ENCODE results near the gene ZC3H7B. TPM values are rescaled to one million over a fixed set of nuclear protein-coding genes. Genes with fewer than 3 reads are reported as not detected.

The ZC3H7B gene
- total and polyA plus RNA-seq, 11 donors = 29.7 to 50.4 (median 37.1) TPM

- TF ChIP-seq CTCF (IDR thresholded peaks at IDR 0.05) (no peak), POLR2A (IDR thresholded peaks at IDR 0.05) (no peak)
- Histone ChIP-seq H3K4me1 (peaks cover 0 to 21% (median 9%) of the 10 kb centered on the region in 12 donors), H3K4me3 (no peak overlapping the region), H3K27me3 (no peaks in the 10 kb centered on the region), H3K36me3 (peaks cover 0 to 84% (median 60%) of the 10 kb centered on the region in 9 donors), H3K9me3 (no peaks in the 10 kb centered on the region), H3K27ac (peak overlapping the region in 2 of 12 donors; percentile 40 to 80)
- ATAC-seq (no peak), DNase-seq (no peak)
- WGBS, 4 donors = 90 to 96% (median 93%) methylated on average over 3 of the region's 3 CpGs
- intact Hi-C loops (cut with DNase I) = no loop called here
Observed at GRCh38 chr22:41333806-41334205, 32.5 kb downstream of the ZC3H7B start.

- WGBS, 4 donors = 45 to 74% (median 63%) methylated on average over 3 of the region's 3 CpGs
- H3K27me3 ChIP-seq = no peaks in the 10 kb centered on the region
- no peak overlapping the region for H3K4me3 ChIP-seq
- intact Hi-C loops (cut with DNase I) = no loop called here
- peak overlapping the region in 4 of 12 donors; percentile 40 to 80 (median 56) for H3K27ac ChIP-seq
- no peaks in the 10 kb centered on the region for H3K9me3 ChIP-seq
- peak in 1 of 5 donors; percentile 54 for DNase-seq
- peaks cover 0 to 84% (median 60%) of the 10 kb centered on the region in 9 donors for H3K36me3 ChIP-seq
- TF ChIP-seq CTCF (IDR thresholded peaks at IDR 0.05) (no peak), POLR2A (IDR thresholded peaks at IDR 0.05) (no peak)
- peaks cover 0 to 21% (median 9%) of the 10 kb centered on the region in 12 donors for H3K4me1 ChIP-seq
- peak; percentile 6 to 59 (median 43) for ATAC-seq
Observed at GRCh38 chr22:41334215-41334614, 32.9 kb downstream of the ZC3H7B start.

GRCh38 chr22:41334951-41335635, 33.8 kb downstream of the ZC3H7B start:
- Histone ChIP-seq H3K4me1 (peaks cover 0 to 21% (median 9%) of the 10 kb centered on the region in 12 donors), H3K36me3 (peaks cover 0 to 84% (median 60%) of the 10 kb centered on the region in 9 donors), H3K27me3 (no peaks in the 10 kb centered on the region), H3K9me3 (no peaks in the 10 kb centered on the region), H3K27ac (peak overlapping the region in 8 of 12 donors; percentile 3 to 80 (median 46)), H3K4me3 (no peak overlapping the region)
- ATAC-seq (peak; percentile 70 to 77 (median 73)), DNase-seq (peak in 2 of 5 donors; percentile 48 to 56)
- intact Hi-C loops (cut with DNase I) = no loop called here
- no peak for TF ChIP-seq POLR2A (IDR thresholded peaks at IDR 0.05)
- no peak for TF ChIP-seq CTCF (IDR thresholded peaks at IDR 0.05)
- 60 to 70% (median 62%) methylated on average over 11 of the region's 11 CpGs for WGBS, 4 donors

GRCh38 chr22:41338614-41339212, 37.4 kb downstream of the ZC3H7B start:
- H3K9me3 ChIP-seq = no peaks in the 10 kb centered on the region
- TF ChIP-seq POLR2A (IDR thresholded peaks at IDR 0.05) (no peak), CTCF (IDR thresholded peaks at IDR 0.05) (no peak)
- ATAC-seq = no peak
- WGBS, 4 donors = 79 to 89% (median 88%) methylated on average over 11 to 14 of the region's 14 CpGs
- no peaks in the 10 kb centered on the region for H3K27me3 ChIP-seq
- intact Hi-C loops (cut with DNase I) = no loop called here
- no peak overlapping the region for H3K27ac ChIP-seq
- peaks cover 0 to 21% (median 9%) of the 10 kb centered on the region in 12 donors for H3K4me1 ChIP-seq
- peaks cover 0 to 78% (median 59%) of the 10 kb centered on the region in 9 donors for H3K36me3 ChIP-seq
- no peak overlapping the region for H3K4me3 ChIP-seq
- DNase-seq = no peak
